OCI-LY1 (cell line): ENCODE results near the gene GBF1.

Source experiments
- EZH2 ChIP-seq: fragments of 200-600 bp; sonication (generic), shearing (Covaris generic); IDR thresholded peaks from 2 replicates; pipeline ENCODE4 v1.8.0; 2017; ENCODE audit warnings: borderline replicate concordance, mixed run types, mild to moderate bottlenecking, antibody characterized with exemption, low read length, moderate library complexity, mixed read lengths
- TF ChIP-seq, protein P1 (sequence below): fragments of 200-600 bp; sonication (generic), shearing (Covaris generic); IDR thresholded peaks from 2 replicates; pipeline ENCODE4 v1.5.1; 2017; ENCODE audit warnings: mild to moderate bottlenecking, antibody characterized with exemption, low read length, moderate library complexity, mixed read lengths

DNA sequence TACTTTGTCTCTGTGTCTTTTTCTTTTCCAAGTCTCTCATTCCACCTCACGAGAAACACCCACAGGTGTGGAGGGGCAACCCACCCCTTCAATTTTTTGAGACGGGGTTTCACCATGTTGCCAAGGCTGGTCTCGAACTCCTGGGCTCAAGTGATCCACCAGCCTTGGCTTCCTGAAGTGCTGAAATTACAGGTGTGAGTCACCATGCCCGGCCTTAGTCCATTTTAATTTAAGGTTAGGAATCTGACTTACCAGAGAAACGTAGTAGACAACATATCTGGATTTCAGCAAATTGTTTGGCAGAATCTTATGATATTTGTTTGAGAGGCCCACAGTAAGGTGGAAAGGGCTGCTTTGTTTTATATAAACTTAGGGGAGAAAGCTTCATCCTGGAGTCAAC lies 147.0 kb downstream of the GBF1 start:
- TF ChIP-seq, protein P1, sequence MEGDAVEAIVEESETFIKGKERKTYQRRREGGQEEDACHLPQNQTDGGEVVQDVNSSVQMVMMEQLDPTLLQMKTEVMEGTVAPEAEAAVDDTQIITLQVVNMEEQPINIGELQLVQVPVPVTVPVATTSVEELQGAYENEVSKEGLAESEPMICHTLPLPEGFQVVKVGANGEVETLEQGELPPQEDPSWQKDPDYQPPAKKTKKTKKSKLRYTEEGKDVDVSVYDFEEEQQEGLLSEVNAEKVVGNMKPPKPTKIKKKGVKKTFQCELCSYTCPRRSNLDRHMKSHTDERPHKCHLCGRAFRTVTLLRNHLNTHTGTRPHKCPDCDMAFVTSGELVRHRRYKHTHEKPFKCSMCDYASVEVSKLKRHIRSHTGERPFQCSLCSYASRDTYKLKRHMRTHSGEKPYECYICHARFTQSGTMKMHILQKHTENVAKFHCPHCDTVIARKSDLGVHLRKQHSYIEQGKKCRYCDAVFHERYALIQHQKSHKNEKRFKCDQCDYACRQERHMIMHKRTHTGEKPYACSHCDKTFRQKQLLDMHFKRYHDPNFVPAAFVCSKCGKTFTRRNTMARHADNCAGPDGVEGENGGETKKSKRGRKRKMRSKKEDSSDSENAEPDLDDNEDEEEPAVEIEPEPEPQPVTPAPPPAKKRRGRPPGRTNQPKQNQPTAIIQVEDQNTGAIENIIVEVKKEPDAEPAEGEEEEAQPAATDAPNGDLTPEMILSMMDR, result no peak
- no peak for TF ChIP-seq EZH2
